Measurements from ENCODE around the gene CD63. TPM values are rescaled to one million over a fixed set of nuclear protein-coding genes. Genes with fewer than 3 reads are reported as not detected.
A peak's percentile ranks its signal among the peaks of the same experiment; 100 is the strongest.

The CD63 gene
- total and polyA plus RNA-seq, 10 donors, result 395 to 750 (median 568) TPM

GRCh38 chr12:55757701-55758100 is 28.9 kb upstream of the CD63 start:
- no peak for DNase-seq
- H3K4me3 ChIP-seq, result no peak overlapping the region
- no peaks in the 10 kb centered on the region for H3K27me3 ChIP-seq (replicated peaks in 1 of 7)
- H3K4me1 ChIP-seq, result peaks cover 0 to 10% (median 0%) of the 10 kb centered on the region in 6 donors
- H3K27ac ChIP-seq, result peak overlapping the region in 4 of 8 donors; percentile 4 to 74 (median 52)
- H3K9me3 ChIP-seq, result no peaks in the 10 kb centered on the region
- H3K36me3 ChIP-seq, result peaks cover 4 to 100% (median 69%) of the 10 kb centered on the region in 6 donors
- WGBS, 5 donors, result 78 to 84% (median 82%) methylated on average over 2 of the region's 2 CpGs
- no peak for TF ChIP-seq POLR2AphosphoS5 (IDR thresholded peaks at IDR 0.05)
- TF ChIP-seq CTCF (IDR thresholded peaks at IDR 0.05 in 8 of 11, conservative IDR thresholded peaks at IDR 0.05 in 3 of 11), result no peak
- intact Hi-C loops (cut with DNase I; ENCODE audit: low total_unique reads), result no loop called here

GRCh38 chr12:55755246-55755645 is 26.4 kb upstream of the CD63 start:
- no peaks in the 10 kb centered on the region for H3K27me3 ChIP-seq (replicated peaks in 1 of 7)
- H3K4me1 ChIP-seq, result peaks cover 0 to 9% (median 0%) of the 10 kb centered on the region in 6 donors
- peaks cover 4 to 100% (median 75%) of the 10 kb centered on the region in 6 donors for H3K36me3 ChIP-seq
- no peak overlapping the region for H3K4me3 ChIP-seq
- no peaks in the 10 kb centered on the region for H3K9me3 ChIP-seq
- DNase-seq, result no peak
- intact Hi-C loops (cut with DNase I; ENCODE audit: low total_unique reads), result no loop called here
- no peak for TF ChIP-seq POLR2AphosphoS5 (IDR thresholded peaks at IDR 0.05)
- TF ChIP-seq CTCF (IDR thresholded peaks at IDR 0.05 in 8 of 11, conservative IDR thresholded peaks at IDR 0.05 in 3 of 11), result no peak
- TF ChIP-seq POLR2A (IDR thresholded peaks at IDR 0.05), result no peak
- H3K27ac ChIP-seq, result no peak overlapping the region
- 74 to 87% (median 75%) methylated on average over 2 of the region's 2 CpGs for WGBS, 5 donors

- Histone ChIP-seq H3K4me1 (peaks cover 9 to 32% (median 29%) of the 10 kb centered on the region in 6 donors), H3K27ac (no peak overlapping the region), H3K9me3 (no peaks in the 10 kb centered on the region), H3K4me3 (no peak overlapping the region), H3K36me3 (peaks cover 0 to 53% (median 22%) of the 10 kb centered on the region in 6 donors), H3K27me3 (replicated peaks in 1 of 7) (peaks cover 0 to 16% (median 2%) of the 10 kb centered on the region in 7 donors)
- intact Hi-C loops (cut with DNase I; ENCODE audit: low total_unique reads), result no loop called here
- TF ChIP-seq POLR2AphosphoS5 (IDR thresholded peaks at IDR 0.05) (peak; percentile 13 to 66 (median 38)), POLR2A (IDR thresholded peaks at IDR 0.05) (no peak)
- WGBS, 5 donors, result 92 to 96% (median 95%) methylated on average over 12 to 18 of the region's 18 CpGs
- DNase-seq, result no peak
Observed at GRCh38 chr12:55748230-55748993, 19.6 kb upstream of the CD63 start.

- intact Hi-C loops (cut with DNase I; ENCODE audit: low total_unique reads), result no loop called here
- Histone ChIP-seq H3K4me1 (peaks cover 9 to 43% (median 34%) of the 10 kb centered on the region in 6 donors), H3K4me3 (no peak overlapping the region), H3K27me3 (replicated peaks in 1 of 7) (peaks cover 0 to 24% (median 2%) of the 10 kb centered on the region in 7 donors), H3K36me3 (peaks cover 0 to 37% (median 11%) of the 10 kb centered on the region in 6 donors), H3K27ac (peak overlapping the region in 1 of 8 donors; percentile 87), H3K9me3 (no peaks in the 10 kb centered on the region)
- TF ChIP-seq POLR2AphosphoS5 (IDR thresholded peaks at IDR 0.05) (no peak), POLR2A (IDR thresholded peaks at IDR 0.05) (no peak), CTCF (IDR thresholded peaks at IDR 0.05 in 8 of 11, conservative IDR thresholded peaks at IDR 0.05 in 3 of 11) (no peak)
- DNase-seq, result no peak
Observed at GRCh38 chr12:55746913-55747231, 18.1 kb upstream of the CD63 start.

All from spleen (tissue), 11 donors.